HG02840 (cell line): ENCODE data around the gene SPATA24.
"Not testable (repeated sequence)": the region's sequence is repeated elsewhere in the genome, so short reads cannot be mapped to it uniquely, and the experiment has no call there.

ENCODE experiments used
- ATAC-seq: cut with Tn5 transposase; IDR thresholded peaks from one replicate; pipeline ENCODE4 v1.9.1; 2021; ENCODE audit warnings: mild to moderate bottlenecking, moderate library complexity, moderate number of reproducible peaks; ENCODE audit not compliant: unreplicated experiment, low FRiP score

Gene SPATA24

GRCh38 chr5:139403787-139404483 lies at the start of gene SPATA24:
TSS of gene SPATA24 (minus strand) at chr5:139404089. CDS start at chr5:139404060, 29 bp downstream.
- ATAC-seq: peak; percentile 83

- no peak for ATAC-seq
Measured at GRCh38 chr5:139451878-139452660, 48.2 kb upstream of the SPATA24 start.

GRCh38 chr5:139451176-139451575 lies 47.3 kb upstream of the SPATA24 start:
- no peak for ATAC-seq

GRCh38 chr5:139446956-139447779 lies 43.3 kb upstream of the SPATA24 start:
- peak; percentile 54 for ATAC-seq

GRCh38 chr5:139445325-139446170 lies 41.7 kb upstream of the SPATA24 start:
- ATAC-seq: no peak

GRCh38 chr5:139443831-139444453 lies 40.1 kb upstream of the SPATA24 start:
- no peak for ATAC-seq

- ATAC-seq: not testable (repeated sequence)
Measured at GRCh38 chr5:139440416-139440815, 36.5 kb upstream of the SPATA24 start.

- peak; percentile 90 for ATAC-seq
Measured at GRCh38 chr5:139439013-139439903, 35.4 kb upstream of the SPATA24 start, which contains the start of gene DNAJC18. TSS of gene DNAJC18 (minus strand) at chr5:139439525. CDS start at chr5:139439445, 80 bp downstream.

GRCh38 chr5:139438707-139439012 lies 34.8 kb upstream of the SPATA24 start:
- ATAC-seq: no peak

GRCh38 chr5:139435676-139436075 lies 31.8 kb upstream of the SPATA24 start:
- ATAC-seq: no peak

GRCh38 chr5:139431706-139432105 lies 27.8 kb upstream of the SPATA24 start:
- no peak for ATAC-seq

GRCh38 chr5:139430015-139430414 lies 26.1 kb upstream of the SPATA24 start:
- no peak for ATAC-seq

GRCh38 chr5:139426203-139426885 lies 22.5 kb upstream of the SPATA24 start:
- ATAC-seq: no peak

- ATAC-seq: no peak
Measured at GRCh38 chr5:139425497-139425896, 21.6 kb upstream of the SPATA24 start.

- no peak for ATAC-seq
Measured at GRCh38 chr5:139422307-139422893, 18.5 kb upstream of the SPATA24 start.

GRCh38 chr5:139419226-139420192 lies 15.6 kb upstream of the SPATA24 start:
- ATAC-seq: no peak

GRCh38 chr5:139418793-139419192 lies 14.9 kb upstream of the SPATA24 start:
- no peak for ATAC-seq
